Hematopoietic multipotent progenitor cell treated with erythropoietin and hydrocortisone succinate and interleukin-3 and kit ligand, for 4 days (in vitro differentiated cells): ENCODE data around the gene MPZL1.
"Not testable (repeated sequence)": the region's sequence is repeated elsewhere in the genome, so short reads cannot be mapped to it uniquely, and the experiment has no call there.

Source experiments
- DNase-seq: peaks from one replicate; pipeline ENCODE4 v3.0.0-alpha.2; 2015

The MPZL1 gene

DNA sequence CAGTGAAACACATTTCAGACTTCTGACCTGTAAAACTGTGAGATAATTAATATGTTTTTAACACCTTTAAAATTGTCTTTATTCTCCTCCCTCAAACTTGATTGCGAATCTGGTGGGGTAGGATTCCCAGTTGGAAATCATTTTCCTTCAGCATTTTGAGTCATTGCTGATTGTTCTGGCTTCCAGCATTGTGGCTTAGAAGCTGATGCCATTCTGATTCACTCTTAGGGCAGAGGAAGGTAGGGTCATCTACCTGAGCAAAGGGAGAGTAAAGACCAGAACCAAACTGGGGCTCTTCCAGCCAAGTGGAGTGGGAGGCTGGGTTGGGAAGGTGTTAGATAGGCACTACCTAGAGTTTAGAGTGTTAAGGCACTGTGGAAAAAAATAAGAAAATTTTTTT lies 61.2 kb downstream of the MPZL1 start:
- DNase-seq, result no peak

- DNase-seq, result no peak
These were observed 63.2 kb downstream of the MPZL1 start for GRCh38 chr1:167784876-167785550.

- no peak for DNase-seq
These were observed 64.7 kb downstream of the MPZL1 start for GRCh38 chr1:167786502-167786901.

DNA sequence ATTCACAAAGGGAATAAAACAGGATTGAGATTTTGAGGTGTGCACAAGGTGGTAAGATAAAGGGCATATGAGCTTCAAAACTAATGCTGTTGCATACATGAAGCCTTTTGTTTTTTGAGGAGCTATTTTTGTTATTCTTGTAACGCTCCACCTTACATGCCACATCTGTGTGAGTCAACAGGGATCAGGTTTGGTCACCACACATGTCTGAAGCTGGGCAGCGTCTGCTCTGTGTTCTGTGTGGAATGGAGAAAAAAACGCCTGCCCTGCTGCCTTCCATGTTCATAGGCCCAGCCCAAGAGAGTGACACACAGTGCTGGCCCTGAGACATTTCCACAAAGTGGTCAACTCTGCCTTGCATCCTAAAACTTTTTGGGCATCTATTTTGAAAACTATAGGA lies 67.7 kb downstream of the MPZL1 start:
- no peak for DNase-seq

DNA sequence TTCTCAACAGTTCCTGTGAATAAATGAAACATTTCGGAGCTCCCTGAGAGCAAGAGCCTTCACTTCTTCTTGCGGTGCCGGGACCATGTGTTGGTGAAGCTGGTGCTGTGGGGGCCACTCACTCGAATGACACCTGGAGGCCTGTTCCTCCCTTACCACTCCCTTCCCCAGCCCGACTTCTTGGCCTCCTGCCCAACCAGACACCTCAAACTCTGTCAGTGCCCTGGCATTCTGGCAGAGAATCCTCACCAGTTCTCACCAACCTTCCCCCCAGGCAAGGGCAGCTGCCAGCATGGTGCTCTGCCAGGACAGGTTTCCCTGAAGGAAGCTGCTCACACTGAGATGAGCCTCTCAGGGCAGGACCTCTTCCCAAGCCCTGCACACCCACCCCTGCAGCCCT lies 68.3 kb downstream of the MPZL1 start:
- DNase-seq, result no peak

DNA sequence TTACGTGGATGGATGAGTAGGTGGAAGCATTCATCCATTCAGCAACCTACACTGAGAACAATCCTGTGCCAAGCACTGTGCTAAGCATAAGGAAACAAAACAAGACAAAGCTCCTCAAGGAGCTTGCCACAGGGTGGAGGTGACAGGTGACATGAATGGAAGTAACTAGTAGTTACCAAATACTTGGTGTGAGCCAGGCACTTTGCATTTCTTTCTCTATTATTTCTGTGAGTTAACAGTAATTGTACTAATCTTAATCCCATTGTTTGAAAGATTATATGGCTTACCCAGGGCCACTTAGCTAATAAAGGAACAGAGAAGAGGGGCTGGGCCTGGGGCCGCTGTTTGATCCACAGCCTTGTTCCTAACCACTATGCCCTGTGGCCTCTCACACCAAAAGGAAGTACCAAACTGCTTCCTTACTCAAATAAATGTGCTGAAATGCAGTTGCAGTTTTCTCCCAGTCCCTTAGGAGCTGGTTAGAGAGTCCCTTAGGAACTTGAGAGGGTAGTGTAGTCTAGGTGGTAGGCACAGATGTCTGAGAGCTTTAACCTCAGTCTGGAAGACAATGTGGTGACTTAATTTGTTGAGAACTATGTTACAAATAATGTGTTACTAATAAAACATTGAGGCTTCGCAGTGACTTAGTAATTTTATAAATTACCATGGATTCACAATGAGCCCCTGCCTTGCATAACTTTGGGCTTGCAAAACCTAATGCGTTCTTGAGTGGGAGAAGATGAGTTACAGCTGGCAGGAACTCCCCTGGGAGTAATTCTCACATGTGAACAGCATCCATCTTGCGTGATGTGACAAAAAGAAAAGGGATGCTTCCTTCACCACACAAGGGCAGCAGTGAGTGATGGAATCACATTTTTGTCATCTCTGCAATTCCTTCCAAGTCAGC lies 69.8 kb downstream of the MPZL1 start:
- DNase-seq, result peak; percentile 28

DNA sequence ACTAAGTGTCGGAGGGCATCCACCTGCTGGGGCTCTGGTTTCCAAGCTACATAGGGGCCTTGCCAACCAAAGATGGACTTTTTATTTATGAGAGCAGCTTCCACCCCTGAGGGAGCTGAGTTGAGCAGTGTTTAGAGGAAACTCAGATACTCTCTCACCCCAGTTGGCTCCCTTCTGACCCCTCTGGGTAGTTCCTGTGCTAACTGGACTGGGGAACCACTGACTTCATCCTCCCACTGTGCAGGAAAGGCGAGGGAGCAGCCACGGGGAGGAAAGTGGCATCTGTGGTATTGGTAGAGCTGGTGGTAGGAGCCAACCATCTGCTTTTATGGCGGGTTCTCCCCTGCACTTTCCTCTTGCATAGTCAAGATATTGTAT lies 70.4 kb downstream of the MPZL1 start:
- DNase-seq, result no peak

DNA sequence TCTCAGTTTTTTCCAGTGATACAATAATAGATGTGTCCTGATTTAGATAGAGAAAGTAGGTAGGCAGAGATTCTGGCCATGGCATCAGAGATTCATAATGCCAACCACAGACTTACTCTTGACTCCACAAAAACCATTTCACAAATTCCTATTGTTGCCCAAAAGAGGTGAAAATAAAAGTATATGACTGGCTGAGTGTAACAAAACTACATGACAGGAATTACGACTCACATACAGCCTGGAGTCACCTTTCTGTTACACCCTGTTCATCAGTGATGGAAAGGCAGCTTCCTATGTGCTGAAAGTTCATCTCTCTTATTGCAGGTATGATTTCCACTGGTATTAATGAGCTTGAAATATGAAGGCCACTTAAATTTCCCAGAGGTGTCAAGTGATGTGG lies 72.3 kb downstream of the MPZL1 start:
- DNase-seq, result no peak

GRCh38 chr1:167795810-167796740 lies 74.3 kb downstream of the MPZL1 start:
- DNase-seq, result no peak

DNA sequence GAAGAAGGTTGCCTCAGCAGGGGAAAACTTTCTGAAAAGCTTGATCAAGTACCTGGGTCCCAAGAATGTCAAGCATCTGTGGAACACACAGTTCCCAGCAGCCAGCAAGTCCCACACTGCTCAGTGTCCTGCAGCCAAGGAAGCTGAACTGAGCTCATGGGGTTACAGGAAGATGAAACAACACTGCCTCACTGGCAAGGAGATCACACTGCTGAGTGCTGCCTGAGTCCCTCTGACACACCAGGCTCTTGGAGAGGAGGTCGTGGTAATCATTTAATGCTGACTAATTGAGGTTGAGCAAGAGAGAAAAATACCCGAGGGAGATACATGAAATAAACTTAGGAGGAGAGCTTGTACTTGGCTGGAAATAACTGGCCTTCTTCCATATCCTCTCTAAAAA lies 75.2 kb downstream of the MPZL1 start:
- peak; percentile 88 for DNase-seq

DNA sequence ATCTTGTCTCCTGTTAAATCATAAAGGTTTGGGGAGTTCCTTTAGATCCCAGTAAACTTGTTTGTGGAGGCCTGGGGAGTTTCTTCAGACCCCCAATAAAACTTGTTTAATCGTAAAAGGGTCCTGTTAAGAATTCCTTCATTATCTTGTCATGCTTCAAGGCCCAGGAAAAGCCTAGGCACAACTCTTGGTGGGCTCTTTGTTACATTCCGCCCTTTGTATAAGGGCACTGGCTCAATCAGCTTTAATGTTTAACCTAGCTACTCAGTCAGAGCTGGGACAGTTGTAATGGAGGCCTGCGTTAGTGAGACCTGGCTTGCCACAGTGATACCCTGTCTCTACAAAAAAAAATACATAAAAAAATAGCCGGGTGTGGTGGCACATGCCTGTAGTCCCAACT lies 77.2 kb downstream of the MPZL1 start:
- DNase-seq, result no peak

- no peak for DNase-seq
These were observed 78.0 kb downstream of the MPZL1 start for GRCh38 chr1:167799747-167800146.

GRCh38 chr1:167800251-167800650 lies 78.5 kb downstream of the MPZL1 start:
- DNase-seq, result no peak

- no peak for DNase-seq
These were observed 80.5 kb downstream of the MPZL1 start for GRCh38 chr1:167802235-167802634.

- peak; percentile 97 for DNase-seq
These were observed 81.8 kb downstream of the MPZL1 start for GRCh38 chr1:167803358-167804207.

- peak; percentile 87 for DNase-seq
These were observed 83.3 kb downstream of the MPZL1 start for GRCh38 chr1:167805041-167805556.

DNA sequence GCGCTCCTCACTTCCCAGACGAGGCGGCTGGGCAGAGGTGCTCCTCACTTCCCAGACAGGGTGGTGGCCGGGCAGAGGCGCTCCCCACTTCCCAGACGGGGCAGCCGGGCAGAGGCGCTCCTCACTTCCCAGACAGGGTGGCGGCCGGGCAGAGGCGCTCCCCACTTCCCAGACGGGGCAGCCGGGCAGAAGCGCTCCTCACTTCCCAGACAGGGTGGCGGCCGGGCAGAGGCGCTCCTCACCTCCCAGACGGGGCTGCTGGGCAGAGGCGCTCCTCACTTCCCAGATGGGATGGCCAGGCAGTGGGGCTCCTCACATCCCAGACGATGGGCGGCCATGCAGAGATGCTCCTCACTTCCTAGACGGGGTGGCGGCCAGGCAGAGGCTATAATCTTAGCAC lies 84.5 kb downstream of the MPZL1 start:
- DNase-seq, result not testable (repeated sequence)

DNA sequence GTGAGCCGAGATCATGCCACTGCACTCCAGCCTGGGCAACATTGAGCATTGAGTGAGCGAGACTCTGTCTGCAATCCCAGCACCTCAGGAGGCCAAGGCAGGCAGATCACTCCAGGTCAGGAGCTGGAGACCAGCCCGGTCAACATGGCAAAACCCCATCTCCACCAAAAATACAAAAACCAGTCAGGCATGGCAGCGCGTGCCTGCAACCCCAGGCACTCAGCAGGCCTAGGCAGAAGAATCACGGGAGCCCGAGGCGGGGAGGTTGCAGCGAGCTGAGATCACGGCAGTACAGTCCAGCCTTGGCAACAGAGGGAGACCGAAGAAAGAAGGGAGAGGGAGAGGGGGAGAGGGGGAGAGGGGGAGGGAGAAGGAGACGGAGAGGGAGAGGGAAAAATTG lies 84.9 kb downstream of the MPZL1 start:
- not testable (repeated sequence) for DNase-seq

DNA sequence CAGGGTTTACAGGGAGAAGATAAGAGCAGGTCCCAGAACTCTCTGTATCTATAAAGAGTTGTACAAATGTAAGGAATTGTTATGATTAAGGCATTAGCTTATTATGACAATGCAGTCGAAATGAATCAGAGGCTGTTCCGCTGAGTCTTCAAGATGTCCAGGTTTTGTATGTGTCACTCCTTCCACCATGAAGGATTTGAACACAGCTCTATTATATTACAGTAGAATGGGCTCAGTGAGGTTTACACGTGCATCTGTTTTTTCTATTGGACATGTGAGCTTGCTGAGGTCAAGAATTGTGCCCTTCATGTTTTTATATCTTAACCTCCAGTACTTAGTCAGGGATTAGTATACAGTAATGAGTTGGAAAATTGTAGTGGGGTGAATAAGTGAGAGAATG lies 86.3 kb downstream of the MPZL1 start:
- DNase-seq, result no peak

- peak; percentile 52 for DNase-seq
These were observed 86.9 kb downstream of the MPZL1 start for GRCh38 chr1:167808690-167809089.

DNA sequence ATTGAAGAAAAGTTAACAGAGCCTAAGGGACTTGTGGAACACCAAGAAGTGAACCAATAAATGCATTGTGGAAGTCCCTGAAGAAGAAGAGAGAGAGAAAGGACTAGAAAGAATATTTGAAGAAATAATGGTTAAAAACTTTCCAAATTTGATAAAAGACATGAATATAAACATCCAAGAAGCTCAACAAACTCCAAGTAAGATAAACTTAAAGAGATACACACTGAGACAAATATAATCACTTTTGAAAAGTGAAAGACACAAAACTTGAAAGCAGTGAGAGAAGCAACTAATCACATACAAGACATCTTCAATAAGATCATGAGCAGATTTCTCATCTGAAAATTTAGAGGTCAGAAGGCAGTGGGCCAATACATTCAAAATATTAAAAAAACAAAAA lies 91.2 kb downstream of the MPZL1 start:
- DNase-seq, result no peak

DNA sequence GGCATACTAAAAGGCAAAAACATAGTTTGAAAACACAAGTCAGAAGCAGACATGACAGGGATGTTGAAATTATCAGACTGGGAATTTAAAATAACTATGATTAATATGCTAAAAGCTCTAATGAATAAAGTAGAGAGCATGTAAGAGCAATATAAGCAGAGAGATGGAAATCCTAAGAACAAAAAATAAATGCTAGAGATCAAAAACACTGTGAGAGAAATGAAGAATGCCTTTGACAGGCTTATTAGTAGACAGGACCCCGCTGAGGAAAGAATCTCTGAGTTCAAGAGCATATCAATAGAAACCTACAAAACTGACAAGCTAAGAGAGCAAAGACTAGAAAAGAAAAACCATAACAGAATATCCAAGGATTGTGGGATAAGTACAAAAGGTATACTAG lies 93.9 kb downstream of the MPZL1 start:
- no peak for DNase-seq
